ENCODE results near the gene FKBP7. TPM values are rescaled to one million over a fixed set of nuclear protein-coding genes. Genes with fewer than 3 reads are reported as not detected.

FKBP7 gene
- total and polyA plus RNA-seq, 2 of the 8 experiments (the other 6 are each of a cell fraction or from before 2014, with no cell fraction given): 3.6 to 7.0 TPM

DNA sequence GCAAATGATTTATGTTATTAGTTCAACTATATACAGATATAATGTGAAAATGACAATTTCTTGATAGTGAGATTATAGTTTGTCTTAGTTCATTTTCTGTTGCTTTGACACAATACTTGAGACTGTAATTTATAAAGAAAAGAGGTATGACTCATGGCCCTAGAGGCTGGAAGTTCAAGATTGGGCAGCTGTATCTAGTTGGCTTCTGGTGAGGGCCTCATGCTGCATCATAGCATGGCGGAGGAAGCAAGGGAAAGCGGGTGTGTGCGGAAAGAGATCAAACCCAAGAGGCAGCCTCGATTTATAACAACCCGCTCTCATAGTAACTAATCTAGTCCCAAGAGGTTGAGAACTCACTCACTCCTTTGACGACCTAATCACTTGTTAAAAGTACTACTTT, 13.2 kb upstream of the FKBP7 start (continued):
- TF ChIP-seq, protein P1, sequence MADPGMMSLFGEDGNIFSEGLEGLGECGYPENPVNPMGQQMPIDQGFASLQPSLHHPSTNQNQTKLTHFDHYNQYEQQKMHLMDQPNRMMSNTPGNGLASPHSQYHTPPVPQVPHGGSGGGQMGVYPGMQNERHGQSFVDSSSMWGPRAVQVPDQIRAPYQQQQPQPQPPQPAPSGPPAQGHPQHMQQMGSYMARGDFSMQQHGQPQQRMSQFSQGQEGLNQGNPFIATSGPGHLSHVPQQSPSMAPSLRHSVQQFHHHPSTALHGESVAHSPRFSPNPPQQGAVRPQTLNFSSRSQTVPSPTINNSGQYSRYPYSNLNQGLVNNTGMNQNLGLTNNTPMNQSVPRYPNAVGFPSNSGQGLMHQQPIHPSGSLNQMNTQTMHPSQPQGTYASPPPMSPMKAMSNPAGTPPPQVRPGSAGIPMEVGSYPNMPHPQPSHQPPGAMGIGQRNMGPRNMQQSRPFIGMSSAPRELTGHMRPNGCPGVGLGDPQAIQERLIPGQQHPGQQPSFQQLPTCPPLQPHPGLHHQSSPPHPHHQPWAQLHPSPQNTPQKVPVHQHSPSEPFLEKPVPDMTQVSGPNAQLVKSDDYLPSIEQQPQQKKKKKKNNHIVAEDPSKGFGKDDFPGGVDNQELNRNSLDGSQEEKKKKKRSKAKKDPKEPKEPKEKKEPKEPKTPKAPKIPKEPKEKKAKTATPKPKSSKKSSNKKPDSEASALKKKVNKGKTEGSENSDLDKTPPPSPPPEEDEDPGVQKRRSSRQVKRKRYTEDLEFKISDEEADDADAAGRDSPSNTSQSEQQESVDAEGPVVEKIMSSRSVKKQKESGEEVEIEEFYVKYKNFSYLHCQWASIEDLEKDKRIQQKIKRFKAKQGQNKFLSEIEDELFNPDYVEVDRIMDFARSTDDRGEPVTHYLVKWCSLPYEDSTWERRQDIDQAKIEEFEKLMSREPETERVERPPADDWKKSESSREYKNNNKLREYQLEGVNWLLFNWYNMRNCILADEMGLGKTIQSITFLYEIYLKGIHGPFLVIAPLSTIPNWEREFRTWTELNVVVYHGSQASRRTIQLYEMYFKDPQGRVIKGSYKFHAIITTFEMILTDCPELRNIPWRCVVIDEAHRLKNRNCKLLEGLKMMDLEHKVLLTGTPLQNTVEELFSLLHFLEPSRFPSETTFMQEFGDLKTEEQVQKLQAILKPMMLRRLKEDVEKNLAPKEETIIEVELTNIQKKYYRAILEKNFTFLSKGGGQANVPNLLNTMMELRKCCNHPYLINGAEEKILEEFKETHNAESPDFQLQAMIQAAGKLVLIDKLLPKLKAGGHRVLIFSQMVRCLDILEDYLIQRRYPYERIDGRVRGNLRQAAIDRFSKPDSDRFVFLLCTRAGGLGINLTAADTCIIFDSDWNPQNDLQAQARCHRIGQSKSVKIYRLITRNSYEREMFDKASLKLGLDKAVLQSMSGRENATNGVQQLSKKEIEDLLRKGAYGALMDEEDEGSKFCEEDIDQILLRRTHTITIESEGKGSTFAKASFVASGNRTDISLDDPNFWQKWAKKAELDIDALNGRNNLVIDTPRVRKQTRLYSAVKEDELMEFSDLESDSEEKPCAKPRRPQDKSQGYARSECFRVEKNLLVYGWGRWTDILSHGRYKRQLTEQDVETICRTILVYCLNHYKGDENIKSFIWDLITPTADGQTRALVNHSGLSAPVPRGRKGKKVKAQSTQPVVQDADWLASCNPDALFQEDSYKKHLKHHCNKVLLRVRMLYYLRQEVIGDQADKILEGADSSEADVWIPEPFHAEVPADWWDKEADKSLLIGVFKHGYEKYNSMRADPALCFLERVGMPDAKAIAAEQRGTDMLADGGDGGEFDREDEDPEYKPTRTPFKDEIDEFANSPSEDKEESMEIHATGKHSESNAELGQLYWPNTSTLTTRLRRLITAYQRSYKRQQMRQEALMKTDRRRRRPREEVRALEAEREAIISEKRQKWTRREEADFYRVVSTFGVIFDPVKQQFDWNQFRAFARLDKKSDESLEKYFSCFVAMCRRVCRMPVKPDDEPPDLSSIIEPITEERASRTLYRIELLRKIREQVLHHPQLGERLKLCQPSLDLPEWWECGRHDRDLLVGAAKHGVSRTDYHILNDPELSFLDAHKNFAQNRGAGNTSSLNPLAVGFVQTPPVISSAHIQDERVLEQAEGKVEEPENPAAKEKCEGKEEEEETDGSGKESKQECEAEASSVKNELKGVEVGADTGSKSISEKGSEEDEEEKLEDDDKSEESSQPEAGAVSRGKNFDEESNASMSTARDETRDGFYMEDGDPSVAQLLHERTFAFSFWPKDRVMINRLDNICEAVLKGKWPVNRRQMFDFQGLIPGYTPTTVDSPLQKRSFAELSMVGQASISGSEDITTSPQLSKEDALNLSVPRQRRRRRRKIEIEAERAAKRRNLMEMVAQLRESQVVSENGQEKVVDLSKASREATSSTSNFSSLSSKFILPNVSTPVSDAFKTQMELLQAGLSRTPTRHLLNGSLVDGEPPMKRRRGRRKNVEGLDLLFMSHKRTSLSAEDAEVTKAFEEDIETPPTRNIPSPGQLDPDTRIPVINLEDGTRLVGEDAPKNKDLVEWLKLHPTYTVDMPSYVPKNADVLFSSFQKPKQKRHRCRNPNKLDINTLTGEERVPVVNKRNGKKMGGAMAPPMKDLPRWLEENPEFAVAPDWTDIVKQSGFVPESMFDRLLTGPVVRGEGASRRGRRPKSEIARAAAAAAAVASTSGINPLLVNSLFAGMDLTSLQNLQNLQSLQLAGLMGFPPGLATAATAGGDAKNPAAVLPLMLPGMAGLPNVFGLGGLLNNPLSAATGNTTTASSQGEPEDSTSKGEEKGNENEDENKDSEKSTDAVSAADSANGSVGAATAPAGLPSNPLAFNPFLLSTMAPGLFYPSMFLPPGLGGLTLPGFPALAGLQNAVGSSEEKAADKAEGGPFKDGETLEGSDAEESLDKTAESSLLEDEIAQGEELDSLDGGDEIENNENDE (IDR thresholded peaks at IDR 0.05; ENCODE audit: insufficient replicate concordance, low read length): no peak
- TF ChIP-seq POU5F1 (IDR thresholded peaks at IDR 0.05; ENCODE audit: low read depth, low read length) (no peak), GTF2F1 (IDR thresholded peaks at IDR 0.05; ENCODE audit: borderline replicate concordance, low read depth, low read length) (no peak), SIRT6 (IDR thresholded peaks at IDR 0.05; ENCODE audit: low read length) (no peak), YY1 (IDR thresholded peaks at IDR 0.05; ENCODE audit: low read depth, low read length) (no peak), MAFK (IDR thresholded peaks at IDR 0.05; ENCODE audit: low read depth, low read length) (no peak), EGR1 (IDR thresholded peaks at IDR 0.05; ENCODE audit: borderline replicate concordance, low read depth, low read length) (no peak), RFX5 (IDR thresholded peaks at IDR 0.05; ENCODE audit: borderline replicate concordance, low read depth, low read length) (no peak)
- TF ChIP-seq, protein P2, sequence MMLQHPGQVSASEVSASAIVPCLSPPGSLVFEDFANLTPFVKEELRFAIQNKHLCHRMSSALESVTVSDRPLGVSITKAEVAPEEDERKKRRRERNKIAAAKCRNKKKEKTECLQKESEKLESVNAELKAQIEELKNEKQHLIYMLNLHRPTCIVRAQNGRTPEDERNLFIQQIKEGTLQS (IDR thresholded peaks at IDR 0.05; ENCODE audit: insufficient read depth, low read depth, low read length): no peak

All from H1 (cell line).